Body of pancreas (tissue), 4 donors: ENCODE data around the gene POLR3K.

ENCODE experiments used
- CTCF ChIP-seq, 7 experiments: fragments of 450-650 bp in 4 of 7; fragments of 200-600 bp in 3 of 7; sonication (generic) in 3 of 7; IDR thresholded peaks; one replicate each; pipeline ENCODE4 v1.5.1; 2016 to 2019; ENCODE audit warnings: antibody characterized with exemption in 7 of 7
- POLR2A ChIP-seq, 3 donors: fragments of 450-650 bp; IDR thresholded peaks; one replicate each; pipeline ENCODE4 v1.6.1; 2016; ENCODE audit warnings: antibody characterized with exemption in 3 of 3, mild to moderate bottlenecking in 2 of 3

GRCh38 chr16:83060-83603 is 29.7 kb upstream of the POLR3K start:
- TF ChIP-seq CTCF (IDR thresholded peaks at IDR 0.05) (no peak), POLR2A (IDR thresholded peaks at IDR 0.05) (no peak)
